Nephron progenitor cell (in vitro differentiated cells): ENCODE measurements around the gene MTF1.
A peak's percentile ranks its signal among the peaks of the same experiment; 100 is the strongest.
"Not testable (repeated sequence)": the region's sequence is repeated elsewhere in the genome, so short reads cannot be mapped to it uniquely, and the experiment has no call there.

ENCODE experiments used
- DNase-seq: peaks from one replicate; pipeline ENCODE4 v3.0.0; 2021
- H3K27ac Mint-ChIP-seq: 2 replicates; pipeline ENCODE4 v1.8.0; 2021; ENCODE audit warnings: mild to moderate bottlenecking, moderate library complexity, mixed read lengths
- H3K27me3 Mint-ChIP-seq: 2 replicates; pipeline ENCODE4 v1.8.0; 2021; ENCODE audit warnings: mild to moderate bottlenecking, low read depth, mixed read lengths; ENCODE audit not compliant: poor library complexity
- H3K36me3 Mint-ChIP-seq: 2 replicates; pipeline ENCODE4 v1.8.0; 2021; ENCODE audit warnings: low read depth, mixed read lengths
- H3K4me1 Mint-ChIP-seq: 2 replicates; pipeline ENCODE4 v1.8.0; 2021; ENCODE audit warnings: mixed read lengths
- H3K4me3 Mint-ChIP-seq: 2 replicates; pipeline ENCODE4 v1.8.0; 2021; ENCODE audit warnings: mild to moderate bottlenecking, moderate library complexity, mixed read lengths
- H3K9me3 Mint-ChIP-seq: 2 replicates; pipeline ENCODE4 v1.8.0; 2021; ENCODE audit warnings: mild to moderate bottlenecking, moderate library complexity, mixed read lengths
- TF ChIP-seq, protein P1 (sequence below): fragments of 200-600 bp; sonication (generic); IDR thresholded peaks from 2 replicates; pipeline ENCODE4 v1.5.0; 2021; ENCODE audit warnings: antibody characterized with exemption

Gene MTF1

DNA sequence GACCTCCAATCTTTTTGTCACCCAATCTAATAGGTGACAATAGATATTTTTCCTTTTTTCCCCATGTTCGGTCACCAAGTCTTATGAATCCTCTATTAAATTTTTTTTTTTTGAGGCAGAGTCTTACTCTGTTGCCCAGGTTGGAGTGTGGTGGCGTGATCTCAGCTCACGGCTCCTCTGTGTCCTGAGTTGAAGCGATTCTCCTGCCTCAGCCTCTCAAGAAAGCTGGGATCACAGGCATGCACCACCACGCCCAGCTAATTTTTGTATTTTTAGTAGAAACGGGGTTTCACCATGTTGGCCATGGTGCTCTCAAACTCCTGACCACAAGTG is 42.5 kb upstream of the MTF1 start:
- H3K4me1 Mint-ChIP-seq: no peaks in the 10 kb centered on the region
- TF ChIP-seq, protein P1, sequence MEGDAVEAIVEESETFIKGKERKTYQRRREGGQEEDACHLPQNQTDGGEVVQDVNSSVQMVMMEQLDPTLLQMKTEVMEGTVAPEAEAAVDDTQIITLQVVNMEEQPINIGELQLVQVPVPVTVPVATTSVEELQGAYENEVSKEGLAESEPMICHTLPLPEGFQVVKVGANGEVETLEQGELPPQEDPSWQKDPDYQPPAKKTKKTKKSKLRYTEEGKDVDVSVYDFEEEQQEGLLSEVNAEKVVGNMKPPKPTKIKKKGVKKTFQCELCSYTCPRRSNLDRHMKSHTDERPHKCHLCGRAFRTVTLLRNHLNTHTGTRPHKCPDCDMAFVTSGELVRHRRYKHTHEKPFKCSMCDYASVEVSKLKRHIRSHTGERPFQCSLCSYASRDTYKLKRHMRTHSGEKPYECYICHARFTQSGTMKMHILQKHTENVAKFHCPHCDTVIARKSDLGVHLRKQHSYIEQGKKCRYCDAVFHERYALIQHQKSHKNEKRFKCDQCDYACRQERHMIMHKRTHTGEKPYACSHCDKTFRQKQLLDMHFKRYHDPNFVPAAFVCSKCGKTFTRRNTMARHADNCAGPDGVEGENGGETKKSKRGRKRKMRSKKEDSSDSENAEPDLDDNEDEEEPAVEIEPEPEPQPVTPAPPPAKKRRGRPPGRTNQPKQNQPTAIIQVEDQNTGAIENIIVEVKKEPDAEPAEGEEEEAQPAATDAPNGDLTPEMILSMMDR: no peak
- H3K27me3 Mint-ChIP-seq: peaks cover 3% of the 10 kb centered on the region
- H3K9me3 Mint-ChIP-seq: peaks cover 43% of the 10 kb centered on the region
- H3K4me3 Mint-ChIP-seq: no peak overlapping the region
- peak overlapping the region; percentile 34 for H3K27ac Mint-ChIP-seq
- DNase-seq: no peak
- peaks cover 49% of the 10 kb centered on the region for H3K36me3 Mint-ChIP-seq

DNA sequence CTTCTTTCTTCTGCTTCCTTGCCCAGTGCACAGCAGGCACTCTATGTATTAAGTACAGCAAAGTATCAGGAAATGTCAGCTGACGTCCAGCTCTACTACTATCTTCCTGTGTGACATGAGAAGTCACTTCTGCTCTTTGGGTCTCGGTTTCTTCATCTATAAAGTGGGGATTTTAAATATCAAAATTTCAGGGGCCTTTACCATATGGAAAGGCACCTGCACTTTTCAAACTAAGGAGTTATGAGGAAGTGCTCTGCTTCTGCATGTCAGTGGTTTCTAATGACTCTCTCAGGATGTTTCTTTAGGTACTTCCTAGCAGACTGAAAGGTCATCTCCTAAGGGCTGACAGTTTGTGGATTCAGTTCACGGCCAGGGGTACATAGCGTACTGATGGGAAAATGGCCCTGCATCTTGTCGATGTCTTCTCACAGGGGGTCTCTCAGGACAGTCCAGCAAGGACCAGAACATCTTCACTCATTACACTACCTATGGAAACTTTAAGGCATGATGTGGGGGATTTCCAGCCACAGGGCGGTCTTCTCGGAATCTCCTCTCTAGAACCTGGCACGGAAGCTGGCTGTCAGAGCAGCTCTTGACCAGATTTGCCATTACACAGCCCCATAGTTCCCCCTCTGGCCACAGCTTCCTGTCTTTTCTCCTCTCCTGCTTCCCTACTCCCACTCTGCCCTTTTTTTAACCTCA is 42.0 kb upstream of the MTF1 start:
- Mint-ChIP-seq H3K9me3 (peaks cover 39% of the 10 kb centered on the region), H3K27me3 (peaks cover 3% of the 10 kb centered on the region), H3K4me3 (no peak overlapping the region), H3K4me1 (no peaks in the 10 kb centered on the region), H3K36me3 (peaks cover 44% of the 10 kb centered on the region), H3K27ac (peak overlapping the region; percentile 34)
- TF ChIP-seq, protein P1: no peak
- DNase-seq: no peak

DNA sequence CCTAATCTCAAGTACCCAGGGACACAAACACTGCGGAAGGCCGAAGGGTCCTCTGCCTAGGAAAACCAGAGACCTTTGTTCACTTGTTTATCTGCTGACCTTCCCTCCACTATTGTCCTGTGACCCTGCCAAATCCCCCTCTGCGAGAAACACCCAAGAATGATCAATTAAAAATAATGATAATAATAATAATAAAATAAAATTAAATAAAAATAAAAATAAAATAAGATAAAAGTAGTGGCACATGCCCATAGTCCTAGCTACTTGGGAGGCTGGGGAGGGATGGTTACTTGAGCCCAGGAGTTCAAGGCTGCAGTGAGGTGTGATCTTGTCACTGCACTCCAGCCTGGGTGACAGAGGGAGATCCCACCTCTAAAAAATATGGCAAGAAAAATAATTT is 38.2 kb upstream of the MTF1 start:
- peaks cover 43% of the 10 kb centered on the region for H3K36me3 Mint-ChIP-seq
- H3K9me3 Mint-ChIP-seq: peaks cover 19% of the 10 kb centered on the region
- H3K4me1 Mint-ChIP-seq, H3K27ac Mint-ChIP-seq, DNase-seq, H3K27me3 Mint-ChIP-seq, H3K4me3 Mint-ChIP-seq: not testable (repeated sequence)

DNA sequence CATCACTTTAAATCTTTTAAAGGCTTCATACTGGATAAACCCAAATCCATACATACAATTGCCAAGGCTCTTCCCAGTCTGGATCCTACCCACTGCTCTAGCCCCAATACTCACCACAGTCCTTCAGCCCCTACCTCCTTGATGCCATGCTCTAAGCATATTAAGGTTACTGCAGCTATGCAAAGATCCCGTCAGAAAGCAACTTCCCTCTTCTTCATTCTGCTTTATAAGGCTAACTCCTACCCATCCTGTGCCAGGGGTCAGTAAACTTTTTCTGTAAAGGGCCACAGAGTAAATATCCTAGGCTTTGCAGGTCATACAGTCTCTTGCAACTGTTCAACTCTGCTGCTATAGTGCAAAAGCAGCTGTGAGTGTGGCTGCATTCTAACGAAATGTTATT is 34.3 kb upstream of the MTF1 start:
- Mint-ChIP-seq H3K4me3 (no peak overlapping the region), H3K27ac (peak overlapping the region; percentile 27), H3K4me1 (no peaks in the 10 kb centered on the region), H3K9me3 (peaks cover 19% of the 10 kb centered on the region), H3K36me3 (peaks cover 38% of the 10 kb centered on the region), H3K27me3 (no peaks in the 10 kb centered on the region)
- TF ChIP-seq, protein P1: no peak
- DNase-seq: no peak

DNA sequence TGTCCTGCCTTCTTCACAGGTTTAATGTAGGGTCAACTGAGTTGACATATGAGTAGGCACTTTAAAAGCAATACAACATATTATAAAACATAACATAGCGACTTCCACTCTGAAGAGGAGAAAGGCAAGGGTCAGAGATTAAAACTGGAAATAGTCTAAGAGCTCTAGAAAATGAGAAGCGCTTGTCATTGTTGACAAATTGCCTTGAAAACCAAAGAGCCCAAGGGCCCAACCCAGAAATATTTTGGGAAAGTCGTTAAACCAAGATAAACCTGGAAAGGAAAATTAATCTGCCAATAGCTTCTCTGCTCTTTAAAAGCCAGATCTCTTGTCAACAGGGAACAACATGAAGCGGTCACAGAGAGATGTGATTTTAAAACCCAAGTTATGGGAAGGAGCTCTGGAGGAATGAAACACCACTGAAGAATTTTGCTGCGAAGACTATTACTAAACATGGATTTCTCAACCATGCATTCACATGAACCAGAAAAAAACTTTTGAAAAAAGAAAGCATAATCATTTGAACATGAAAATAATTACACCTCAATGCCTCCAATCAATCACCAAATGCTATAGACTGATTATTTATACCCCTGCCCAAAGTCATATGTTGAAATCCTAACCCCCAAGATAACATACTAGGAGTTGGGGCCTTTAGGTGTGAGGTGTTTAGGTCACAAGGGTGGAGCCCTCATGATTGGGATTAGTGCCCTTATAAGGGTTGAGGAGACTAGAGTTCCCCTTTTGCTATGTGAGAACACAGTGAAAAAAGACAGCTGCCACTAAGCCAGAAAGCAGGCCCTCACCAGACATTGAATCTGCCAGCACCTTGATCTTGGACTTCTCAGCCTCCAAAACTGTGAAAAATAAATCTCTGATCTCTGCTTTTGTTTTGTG is 33.0 kb upstream of the MTF1 start:
- no peaks in the 10 kb centered on the region for H3K4me1 Mint-ChIP-seq
- TF ChIP-seq, protein P1: no peak
- H3K27me3 Mint-ChIP-seq: no peaks in the 10 kb centered on the region
- H3K27ac Mint-ChIP-seq: no peak overlapping the region
- H3K4me3 Mint-ChIP-seq: no peak overlapping the region
- DNase-seq: no peak
- peaks cover 36% of the 10 kb centered on the region for H3K36me3 Mint-ChIP-seq
- peaks cover 10% of the 10 kb centered on the region for H3K9me3 Mint-ChIP-seq

DNA sequence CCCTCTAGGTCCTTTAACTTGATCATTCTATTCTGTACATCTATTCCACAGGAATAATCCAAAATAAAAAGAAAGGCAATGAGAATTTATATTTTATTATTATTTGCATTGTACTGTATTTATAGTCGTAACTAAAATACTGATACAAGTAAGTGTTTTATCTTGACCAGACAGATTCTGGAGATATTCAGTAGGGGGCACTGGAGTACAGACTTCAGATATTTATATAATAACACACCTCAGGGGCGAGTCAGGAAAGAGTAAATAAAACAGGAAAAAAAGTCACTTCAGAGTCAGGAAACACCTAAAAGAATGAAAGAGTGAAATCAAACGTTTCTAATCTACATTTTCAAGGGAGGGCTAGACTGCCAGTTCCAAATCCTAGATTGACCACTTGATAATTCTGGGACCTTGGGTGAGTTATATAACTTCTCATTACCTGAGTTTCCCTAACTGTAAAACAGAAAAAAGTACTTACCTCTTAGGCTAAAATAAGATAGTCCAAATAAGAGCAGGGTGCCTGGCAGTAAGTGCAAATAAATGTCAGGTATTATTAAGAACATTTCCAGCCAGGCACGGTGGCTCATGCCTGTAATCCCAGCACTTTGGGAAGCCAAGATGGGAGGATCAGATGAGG is 31.1 kb upstream of the MTF1 start:
- Mint-ChIP-seq H3K4me1 (no peaks in the 10 kb centered on the region), H3K4me3 (no peak overlapping the region), H3K27ac (no peak overlapping the region), H3K36me3 (peaks cover 50% of the 10 kb centered on the region), H3K9me3 (peaks cover 9% of the 10 kb centered on the region), H3K27me3 (no peaks in the 10 kb centered on the region)
- DNase-seq: no peak
- TF ChIP-seq, protein P1: peak; percentile 39
